Nephron (organoid): ENCODE measurements around the gene PTGES3.
A peak's percentile ranks its signal among the peaks of the same experiment; 100 is the strongest.

Source experiments
- H3K27ac Mint-ChIP-seq, 3 experiments: 2 replicates each; pipeline ENCODE4 v1.8.0; 2020; ENCODE audit warnings: mixed read lengths in 3 of 3, mild to moderate bottlenecking in 2 of 3, moderate library complexity in 1 of 3
- H3K27me3 Mint-ChIP-seq: 2 replicates; pipeline ENCODE4 v1.8.0; 2021; ENCODE audit warnings: low read depth, mild to moderate bottlenecking, moderate library complexity, mixed read lengths
- H3K36me3 Mint-ChIP-seq: 2 replicates; pipeline ENCODE4 v1.8.0; 2020; ENCODE audit warnings: low read depth, mixed read lengths
- H3K4me1 Mint-ChIP-seq: 2 replicates; pipeline ENCODE4 v1.8.0; 2020; ENCODE audit warnings: mixed read lengths
- H3K4me3 Mint-ChIP-seq, 3 experiments: 2 replicates each; pipeline ENCODE4 v1.8.0; 2020; ENCODE audit warnings: mild to moderate bottlenecking in 3 of 3, mixed read lengths in 3 of 3, moderate library complexity in 2 of 3
- H3K9me3 Mint-ChIP-seq: 2 replicates; pipeline ENCODE4 v1.8.0; 2020; ENCODE audit warnings: mixed read lengths
- TF ChIP-seq, protein P1 (sequence below), 3 experiments: fragments of 200-600 bp; sonication (generic); IDR thresholded peaks; one replicate each; pipeline ENCODE4 v1.5.0; 2021; ENCODE audit warnings: antibody characterized with exemption in 3 of 3; ENCODE audit not compliant: unreplicated experiment in 3 of 3

Gene PTGES3

GRCh38 chr12:56724701-56724971 is 36.6 kb upstream of the PTGES3 start:
- Mint-ChIP-seq H3K36me3 (peaks cover 40% of the 10 kb centered on the region), H3K9me3 (no peaks in the 10 kb centered on the region), H3K27ac (peak overlapping the region; percentile 98 to 100 (median 99)), H3K4me1 (peaks cover 53% of the 10 kb centered on the region), H3K27me3 (no peaks in the 10 kb centered on the region), H3K4me3 (peak overlapping the region; percentile 96 to 98 (median 97))
- TF ChIP-seq, protein P1, sequence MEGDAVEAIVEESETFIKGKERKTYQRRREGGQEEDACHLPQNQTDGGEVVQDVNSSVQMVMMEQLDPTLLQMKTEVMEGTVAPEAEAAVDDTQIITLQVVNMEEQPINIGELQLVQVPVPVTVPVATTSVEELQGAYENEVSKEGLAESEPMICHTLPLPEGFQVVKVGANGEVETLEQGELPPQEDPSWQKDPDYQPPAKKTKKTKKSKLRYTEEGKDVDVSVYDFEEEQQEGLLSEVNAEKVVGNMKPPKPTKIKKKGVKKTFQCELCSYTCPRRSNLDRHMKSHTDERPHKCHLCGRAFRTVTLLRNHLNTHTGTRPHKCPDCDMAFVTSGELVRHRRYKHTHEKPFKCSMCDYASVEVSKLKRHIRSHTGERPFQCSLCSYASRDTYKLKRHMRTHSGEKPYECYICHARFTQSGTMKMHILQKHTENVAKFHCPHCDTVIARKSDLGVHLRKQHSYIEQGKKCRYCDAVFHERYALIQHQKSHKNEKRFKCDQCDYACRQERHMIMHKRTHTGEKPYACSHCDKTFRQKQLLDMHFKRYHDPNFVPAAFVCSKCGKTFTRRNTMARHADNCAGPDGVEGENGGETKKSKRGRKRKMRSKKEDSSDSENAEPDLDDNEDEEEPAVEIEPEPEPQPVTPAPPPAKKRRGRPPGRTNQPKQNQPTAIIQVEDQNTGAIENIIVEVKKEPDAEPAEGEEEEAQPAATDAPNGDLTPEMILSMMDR (IDR thresholded peaks at IDR 0.05; ENCODE audit: unreplicated experiment in 3 of 3) = no peak

DNA sequence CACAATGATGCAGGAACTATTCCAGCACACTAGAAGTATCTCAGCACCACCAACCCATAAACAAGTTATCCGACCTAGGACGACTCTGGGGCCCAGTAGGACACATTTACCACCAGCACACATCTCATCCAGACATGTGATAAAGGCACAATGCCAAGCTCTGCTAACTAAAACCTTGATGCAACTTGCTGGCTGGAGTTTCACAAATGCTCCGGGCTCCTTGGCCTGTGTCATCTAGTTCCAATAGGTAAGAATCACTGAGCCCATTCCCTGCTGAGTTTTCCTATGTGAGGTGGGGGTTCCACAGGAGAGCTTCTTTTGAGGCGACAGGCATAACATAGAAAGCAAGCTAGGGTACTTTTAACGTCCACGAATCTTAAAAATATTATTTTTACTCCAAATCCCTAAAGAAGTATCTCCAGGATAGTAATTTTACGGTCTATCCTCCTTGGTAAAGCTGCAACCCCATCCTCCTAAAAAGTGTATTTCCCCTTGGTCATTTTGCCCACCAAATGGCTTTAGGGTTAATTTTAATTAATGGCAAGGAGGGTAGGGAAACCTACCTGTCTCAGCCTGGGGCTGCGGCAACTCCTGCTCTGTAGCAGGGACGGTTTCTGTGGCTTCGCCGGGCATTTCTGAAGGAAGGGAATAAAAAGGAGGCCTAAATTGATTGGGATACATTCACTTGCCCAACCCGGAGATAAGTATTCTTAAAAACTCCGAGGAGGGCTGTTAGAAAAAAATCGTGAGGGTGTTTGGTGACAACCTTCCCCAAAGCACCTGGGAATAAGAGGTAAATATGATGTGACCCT is 36.0 kb upstream of the PTGES3 start:
- peaks cover 59% of the 10 kb centered on the region for H3K4me1 Mint-ChIP-seq
- TF ChIP-seq, protein P1 (IDR thresholded peaks at IDR 0.05; ENCODE audit: unreplicated experiment in 3 of 3) = no peak
- H3K36me3 Mint-ChIP-seq = peaks cover 45% of the 10 kb centered on the region
- H3K9me3 Mint-ChIP-seq = no peaks in the 10 kb centered on the region
- H3K27me3 Mint-ChIP-seq = no peaks in the 10 kb centered on the region
- H3K27ac Mint-ChIP-seq = peak overlapping the region; percentile 98 to 100 (median 99)
- H3K4me3 Mint-ChIP-seq = peak overlapping the region; percentile 96 to 98 (median 97)

GRCh38 chr12:56723352-56723751 is 35.3 kb upstream of the PTGES3 start:
- H3K27me3 Mint-ChIP-seq = no peaks in the 10 kb centered on the region
- peak overlapping the region; percentile 98 to 100 (median 99) for H3K27ac Mint-ChIP-seq
- H3K4me1 Mint-ChIP-seq = peaks cover 65% of the 10 kb centered on the region
- no peaks in the 10 kb centered on the region for H3K9me3 Mint-ChIP-seq
- TF ChIP-seq, protein P1 (IDR thresholded peaks at IDR 0.05; ENCODE audit: unreplicated experiment in 3 of 3) = no peak
- peak overlapping the region; percentile 96 to 98 (median 97) for H3K4me3 Mint-ChIP-seq
- peaks cover 51% of the 10 kb centered on the region for H3K36me3 Mint-ChIP-seq

DNA sequence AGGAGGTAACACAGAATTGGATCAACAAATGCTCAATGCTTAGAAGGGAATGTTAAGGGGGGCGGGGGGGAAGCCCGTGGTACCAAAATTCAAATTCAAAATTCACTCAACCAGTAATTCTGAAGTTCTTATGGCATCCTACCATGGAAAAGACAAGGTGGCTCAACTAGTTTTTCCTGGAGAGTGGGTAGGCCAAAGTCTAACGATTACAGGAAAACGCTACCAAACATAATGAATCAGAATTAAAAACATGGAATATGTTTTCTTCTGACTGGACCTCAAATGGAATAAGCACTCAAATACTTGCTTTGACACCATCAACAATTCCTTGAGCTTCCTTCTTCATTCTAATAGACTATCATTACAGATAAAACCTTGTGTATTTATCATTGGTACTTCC is 34.7 kb upstream of the PTGES3 start:
- Mint-ChIP-seq H3K4me1 (peaks cover 65% of the 10 kb centered on the region), H3K4me3 (peak overlapping the region; percentile 96 to 98 (median 97)), H3K27me3 (no peaks in the 10 kb centered on the region), H3K9me3 (no peaks in the 10 kb centered on the region), H3K27ac (peak overlapping the region; percentile 74 to 100 (median 99)), H3K36me3 (peaks cover 51% of the 10 kb centered on the region)
- TF ChIP-seq, protein P1 (IDR thresholded peaks at IDR 0.05; ENCODE audit: unreplicated experiment in 3 of 3) = no peak

GRCh38 chr12:56721721-56722120 is 33.6 kb upstream of the PTGES3 start:
- TF ChIP-seq, protein P1 (IDR thresholded peaks at IDR 0.05; ENCODE audit: unreplicated experiment in 3 of 3) = no peak
- H3K4me1 Mint-ChIP-seq = peaks cover 70% of the 10 kb centered on the region
- H3K27me3 Mint-ChIP-seq = no peaks in the 10 kb centered on the region
- peak overlapping the region; percentile 68 to 99 (median 70) for H3K27ac Mint-ChIP-seq
- H3K9me3 Mint-ChIP-seq = no peaks in the 10 kb centered on the region
- H3K4me3 Mint-ChIP-seq = peak overlapping the region; percentile 96 to 98 (median 97)
- peaks cover 51% of the 10 kb centered on the region for H3K36me3 Mint-ChIP-seq

GRCh38 chr12:56721216-56721615 is 33.1 kb upstream of the PTGES3 start:
- H3K36me3 Mint-ChIP-seq = peaks cover 54% of the 10 kb centered on the region
- peaks cover 75% of the 10 kb centered on the region for H3K4me1 Mint-ChIP-seq
- H3K9me3 Mint-ChIP-seq = no peaks in the 10 kb centered on the region
- H3K4me3 Mint-ChIP-seq = peak overlapping the region; percentile 96 to 98 (median 97)
- no peaks in the 10 kb centered on the region for H3K27me3 Mint-ChIP-seq
- TF ChIP-seq, protein P1 (IDR thresholded peaks at IDR 0.05; ENCODE audit: unreplicated experiment in 3 of 3) = no peak
- peak overlapping the region; percentile 49 to 99 (median 68) for H3K27ac Mint-ChIP-seq
